ENCODE results near the gene ATP2B1.

Gene ATP2B1

GRCh38 chr12:89650239-89650638, 58.4 kb downstream of the ATP2B1 start:
- no peak for DNase-seq

GRCh38 chr12:89649820-89650219, 58.8 kb downstream of the ATP2B1 start:
- DNase-seq = no peak

- DNase-seq = no peak
Observed at GRCh38 chr12:89649139-89649538, 59.5 kb downstream of the ATP2B1 start.

GRCh38 chr12:89648211-89648930, 60.3 kb downstream of the ATP2B1 start:
- no peak for DNase-seq

- no peak for DNase-seq
Observed at GRCh38 chr12:89645434-89645833, 63.2 kb downstream of the ATP2B1 start.

- no peak for DNase-seq
Observed at GRCh38 chr12:89642959-89643358, 65.7 kb downstream of the ATP2B1 start.

- no peak for DNase-seq
Observed at GRCh38 chr12:89636776-89637160, 71.9 kb downstream of the ATP2B1 start.

- DNase-seq = no peak
Observed at GRCh38 chr12:89636052-89636775, 72.4 kb downstream of the ATP2B1 start.

GRCh38 chr12:89634508-89634907, 74.1 kb downstream of the ATP2B1 start:
- no peak for DNase-seq

GRCh38 chr12:89632778-89633177, 75.9 kb downstream of the ATP2B1 start:
- DNase-seq = no peak

- DNase-seq = no peak
Observed at GRCh38 chr12:89622115-89622514, 86.5 kb downstream of the ATP2B1 start.

GRCh38 chr12:89621521-89621920, 87.1 kb downstream of the ATP2B1 start:
- DNase-seq = no peak

- no peak for DNase-seq
Observed at GRCh38 chr12:89619764-89620163, 88.9 kb downstream of the ATP2B1 start.

- no peak for DNase-seq
Observed at GRCh38 chr12:89618113-89618862, 90.3 kb downstream of the ATP2B1 start.

GRCh38 chr12:89610366-89610765, 98.3 kb downstream of the ATP2B1 start:
- DNase-seq = no peak

- no peak for DNase-seq
Observed at GRCh38 chr12:89603678-89604077, 105.0 kb downstream of the ATP2B1 start.

- DNase-seq = no peak
Observed at GRCh38 chr12:89597770-89598169, 110.9 kb downstream of the ATP2B1 start.

GRCh38 chr12:89597210-89597609, 111.4 kb downstream of the ATP2B1 start:
- no peak for DNase-seq

- DNase-seq = no peak
Observed at GRCh38 chr12:89593873-89594272, 114.8 kb downstream of the ATP2B1 start.

- no peak for DNase-seq
Observed at GRCh38 chr12:89593233-89593632, 115.4 kb downstream of the ATP2B1 start.

GRCh38 chr12:89589753-89590152, 118.9 kb downstream of the ATP2B1 start:
- DNase-seq = no peak

GRCh38 chr12:89578499-89578898, 130.1 kb downstream of the ATP2B1 start:
- DNase-seq = no peak

- no peak for DNase-seq
Observed at GRCh38 chr12:89576572-89577220, 131.9 kb downstream of the ATP2B1 start.

Data from NCI-H1436 treated with DMSO at 0.1 percent for 48 hours (cell line).